ENCODE data around the gene CD99.

The CD99 gene

GRCh38 chrX:2664502-2664901, 26.6 kb upstream of the CD99 start:
- Histone ChIP-seq H3K4me2 (ENCODE audit: low read length) (no peak overlapping the region), H3K27ac (no peak overlapping the region), H3K4me3 (ENCODE audit: low read depth, low read length) (no peak overlapping the region)

DNA sequence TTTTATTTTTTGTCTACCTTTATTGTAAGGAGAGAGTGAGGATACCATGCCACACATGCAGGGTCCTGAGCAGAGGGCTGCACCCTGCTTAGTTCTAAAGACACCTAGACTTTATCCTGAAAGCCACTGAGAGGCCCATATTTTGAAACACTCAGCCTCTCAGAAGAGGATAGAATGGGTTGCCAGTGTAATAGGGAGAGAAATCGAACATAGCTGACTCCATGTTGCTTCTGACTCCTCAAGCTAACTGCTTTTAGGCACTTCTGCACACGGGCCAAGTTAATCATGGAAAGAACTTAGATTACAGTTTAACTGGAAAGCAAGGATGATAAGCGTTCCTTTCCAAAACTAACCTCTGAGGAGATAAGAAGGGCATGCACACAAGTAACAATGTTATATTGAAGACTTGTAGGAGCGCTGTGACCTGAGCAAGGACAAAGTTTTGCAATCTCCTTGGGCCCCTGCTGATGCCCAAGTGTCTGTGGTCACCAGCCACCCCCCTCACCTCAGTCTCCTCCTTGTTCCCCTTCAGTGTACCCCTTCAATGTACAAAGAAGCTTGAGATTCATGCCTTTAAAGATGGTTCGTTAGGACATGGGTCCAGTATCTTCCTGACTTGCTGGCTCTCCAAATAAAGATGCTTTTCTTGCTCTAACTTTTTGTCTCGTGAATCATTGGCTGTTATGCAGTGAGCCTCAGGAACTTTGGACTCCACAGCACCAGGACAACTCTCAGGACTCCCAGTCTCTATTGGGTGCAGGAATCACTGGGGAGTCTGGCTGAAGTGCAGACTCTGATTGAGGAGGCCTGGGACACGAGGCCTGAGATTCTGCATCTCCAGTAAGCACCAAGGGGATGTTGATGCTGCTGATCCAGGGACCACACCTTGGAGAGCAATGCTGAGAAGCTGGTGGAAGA, 25.4 kb upstream of the CD99 start:
- no peaks in the 10 kb centered on the region for H3K4me1 ChIP-seq
- H3K79me2 ChIP-seq = no peaks in the 10 kb centered on the region
- TF ChIP-seq, protein P1, sequence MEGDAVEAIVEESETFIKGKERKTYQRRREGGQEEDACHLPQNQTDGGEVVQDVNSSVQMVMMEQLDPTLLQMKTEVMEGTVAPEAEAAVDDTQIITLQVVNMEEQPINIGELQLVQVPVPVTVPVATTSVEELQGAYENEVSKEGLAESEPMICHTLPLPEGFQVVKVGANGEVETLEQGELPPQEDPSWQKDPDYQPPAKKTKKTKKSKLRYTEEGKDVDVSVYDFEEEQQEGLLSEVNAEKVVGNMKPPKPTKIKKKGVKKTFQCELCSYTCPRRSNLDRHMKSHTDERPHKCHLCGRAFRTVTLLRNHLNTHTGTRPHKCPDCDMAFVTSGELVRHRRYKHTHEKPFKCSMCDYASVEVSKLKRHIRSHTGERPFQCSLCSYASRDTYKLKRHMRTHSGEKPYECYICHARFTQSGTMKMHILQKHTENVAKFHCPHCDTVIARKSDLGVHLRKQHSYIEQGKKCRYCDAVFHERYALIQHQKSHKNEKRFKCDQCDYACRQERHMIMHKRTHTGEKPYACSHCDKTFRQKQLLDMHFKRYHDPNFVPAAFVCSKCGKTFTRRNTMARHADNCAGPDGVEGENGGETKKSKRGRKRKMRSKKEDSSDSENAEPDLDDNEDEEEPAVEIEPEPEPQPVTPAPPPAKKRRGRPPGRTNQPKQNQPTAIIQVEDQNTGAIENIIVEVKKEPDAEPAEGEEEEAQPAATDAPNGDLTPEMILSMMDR (IDR thresholded peaks at IDR 0.05) = no peak
- no peak overlapping the region for H3K27ac ChIP-seq
- H2AFZ ChIP-seq = no peak overlapping the region
- no peaks in the 10 kb centered on the region for H3K36me3 ChIP-seq (ENCODE audit: control insufficient read depth, insufficient read depth, low read length)
- H3K27me3 ChIP-seq (ENCODE audit: control insufficient read depth, insufficient read depth, low read length) = no peaks in the 10 kb centered on the region
- no peak overlapping the region for H3K4me3 ChIP-seq (ENCODE audit: low read depth, low read length)
- H3K9me3 ChIP-seq (ENCODE audit: control insufficient read depth, low read length) = no peaks in the 10 kb centered on the region
- H3K4me2 ChIP-seq (ENCODE audit: low read length) = no peak overlapping the region
- no peak overlapping the region for H3K9ac ChIP-seq

More at GRCh38 chrX:2664502-2664901, 26.6 kb upstream of the CD99 start:
- H3K4me1 ChIP-seq = no peaks in the 10 kb centered on the region
- H3K36me3 ChIP-seq (ENCODE audit: control insufficient read depth, insufficient read depth, low read length) = no peaks in the 10 kb centered on the region
- no peaks in the 10 kb centered on the region for H3K9me3 ChIP-seq (ENCODE audit: control insufficient read depth, low read length)
- H3K27me3 ChIP-seq (ENCODE audit: control insufficient read depth, insufficient read depth, low read length) = no peaks in the 10 kb centered on the region
- H3K79me2 ChIP-seq = no peaks in the 10 kb centered on the region
- H2AFZ ChIP-seq = no peak overlapping the region
- TF ChIP-seq, protein P1 (IDR thresholded peaks at IDR 0.05) = no peak
- H3K9ac ChIP-seq = no peak overlapping the region

GRCh38 chrX:2666491-2666890, 24.6 kb upstream of the CD99 start:
- H3K79me2 ChIP-seq = no peaks in the 10 kb centered on the region
- H3K27me3 ChIP-seq (ENCODE audit: control insufficient read depth, insufficient read depth, low read length) = no peaks in the 10 kb centered on the region
- H3K4me3 ChIP-seq (ENCODE audit: low read depth, low read length) = no peak overlapping the region
- H3K9me3 ChIP-seq (ENCODE audit: control insufficient read depth, low read length) = no peaks in the 10 kb centered on the region
- TF ChIP-seq, protein P1 (IDR thresholded peaks at IDR 0.05) = no peak
- H3K36me3 ChIP-seq (ENCODE audit: control insufficient read depth, insufficient read depth, low read length) = no peaks in the 10 kb centered on the region
- H3K9ac ChIP-seq = no peak overlapping the region
- no peak overlapping the region for H3K4me2 ChIP-seq (ENCODE audit: low read length)
- H3K27ac ChIP-seq = no peak overlapping the region
- H2AFZ ChIP-seq = no peak overlapping the region
- no peaks in the 10 kb centered on the region for H3K4me1 ChIP-seq

GRCh38 chrX:2670978-2671377, 20.1 kb upstream of the CD99 start:
- Histone ChIP-seq H3K4me3 (ENCODE audit: low read depth, low read length) (no peak overlapping the region), H3K9me3 (ENCODE audit: control insufficient read depth, low read length) (no peaks in the 10 kb centered on the region), H3K27ac (no peak overlapping the region), H2AFZ (no peak overlapping the region), H3K4me1 (no peaks in the 10 kb centered on the region), H3K79me2 (no peaks in the 10 kb centered on the region), H3K4me2 (ENCODE audit: low read length) (no peak overlapping the region), H3K9ac (no peak overlapping the region), H3K27me3 (ENCODE audit: control insufficient read depth, insufficient read depth, low read length) (no peaks in the 10 kb centered on the region), H3K36me3 (ENCODE audit: control insufficient read depth, insufficient read depth, low read length) (no peaks in the 10 kb centered on the region)
- TF ChIP-seq, protein P1 (IDR thresholded peaks at IDR 0.05) = no peak

DNA sequence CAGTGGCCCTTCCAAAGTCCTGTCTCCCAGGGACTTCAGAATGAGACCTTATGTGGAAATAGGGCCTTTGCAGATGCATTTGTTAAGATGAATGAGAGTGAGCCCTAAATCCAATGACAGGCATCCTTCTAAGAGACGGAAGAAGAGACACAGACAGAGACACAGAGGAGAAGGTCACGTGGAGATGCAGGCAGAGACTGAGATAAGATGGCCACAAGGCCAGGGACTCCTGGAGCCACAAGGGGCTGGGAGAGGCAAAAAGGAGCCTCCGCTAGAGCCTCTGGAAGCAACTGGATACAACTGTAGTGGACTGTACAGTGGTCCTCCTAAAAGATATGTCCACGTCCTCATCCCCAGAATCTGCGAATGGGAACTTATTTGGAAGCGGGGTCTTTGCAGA, 19.0 kb upstream of the CD99 start:
- H3K9me3 ChIP-seq (ENCODE audit: control insufficient read depth, low read length) = no peaks in the 10 kb centered on the region
- no peak overlapping the region for H3K4me3 ChIP-seq (ENCODE audit: low read depth, low read length)
- no peak overlapping the region for H3K9ac ChIP-seq
- no peak overlapping the region for H2AFZ ChIP-seq
- H3K4me1 ChIP-seq = no peaks in the 10 kb centered on the region
- no peaks in the 10 kb centered on the region for H3K36me3 ChIP-seq (ENCODE audit: control insufficient read depth, insufficient read depth, low read length)
- TF ChIP-seq, protein P1 (IDR thresholded peaks at IDR 0.05) = no peak
- H3K27me3 ChIP-seq (ENCODE audit: control insufficient read depth, insufficient read depth, low read length) = no peaks in the 10 kb centered on the region
- H3K79me2 ChIP-seq = no peaks in the 10 kb centered on the region
- H3K27ac ChIP-seq = no peak overlapping the region
- H3K4me2 ChIP-seq (ENCODE audit: low read length) = no peak overlapping the region
